Adrenal gland (tissue), 5 donors: Measurements from ENCODE around the gene CIRBP.

ENCODE experiments used
- POLR2A ChIP-seq, 2 donors: fragments of 450-650 bp; IDR thresholded peaks; one replicate each; pipeline ENCODE4 v1.6.1; 2017; ENCODE audit warnings: antibody characterized with exemption in 2 of 2, mild to moderate bottlenecking in 2 of 2, moderate library complexity in 1 of 2
- TF ChIP-seq, protein P1 (sequence below), 6 experiments: fragments of 450-650 bp in 4 of 6; fragments of 200-600 bp in 2 of 6; sonication (generic) in 1 of 6; IDR thresholded peaks; 1 replicate in 5 of 6; 2 replicates in 1 of 6; pipeline versions ENCODE4 v1.5.1 to v1.8.0; 2016 to 2021; ENCODE audit warnings: antibody characterized with exemption in 6 of 6, mild to moderate bottlenecking in 2 of 6, moderate library complexity in 1 of 6
- donor health status: DM: no; HTN: no; CAD: no.

DNA sequence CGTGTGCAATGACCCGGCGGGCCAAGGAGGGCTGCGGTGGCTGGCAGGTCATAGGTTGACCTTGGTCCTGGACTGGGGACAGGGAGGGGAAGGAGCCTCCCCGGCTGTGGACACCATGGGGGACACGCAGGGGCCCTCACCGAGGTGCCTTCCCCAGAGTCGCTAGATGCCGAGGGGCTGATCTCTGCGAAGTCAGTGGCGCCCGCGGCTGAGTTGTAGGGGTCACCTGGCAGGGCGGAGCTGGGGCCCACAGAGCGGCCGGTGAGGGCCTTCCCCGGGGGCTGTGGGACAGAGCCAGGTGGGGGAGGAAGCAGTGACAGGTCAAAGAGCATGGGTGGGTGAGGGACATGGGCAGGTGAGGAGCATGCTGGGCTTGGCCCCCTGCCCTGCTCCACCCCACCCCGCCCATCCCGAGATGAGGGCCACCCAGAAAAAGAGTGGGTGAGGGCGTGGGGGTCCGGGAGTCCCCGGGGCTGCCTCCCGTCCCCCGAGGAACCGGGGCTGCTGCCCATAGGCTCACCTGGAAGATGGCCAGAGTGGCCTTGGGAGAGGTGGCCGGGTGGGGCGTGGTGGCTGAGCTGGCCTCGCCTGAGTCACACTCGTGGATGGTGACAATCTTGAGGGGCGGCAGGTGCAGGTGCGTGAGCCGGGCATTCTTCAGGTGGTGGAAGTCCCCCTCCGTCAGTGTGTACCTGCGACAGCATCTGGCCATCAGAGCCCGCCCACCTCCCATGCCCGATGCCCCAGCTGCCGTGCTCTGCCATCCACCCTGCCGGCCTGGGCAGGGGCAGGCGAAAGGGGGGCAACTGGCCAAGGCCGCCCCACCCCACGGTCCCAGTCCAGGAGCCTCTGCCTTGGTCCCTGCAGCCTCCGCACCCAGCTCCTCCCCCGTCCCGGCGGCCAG, 34.8 kb upstream of the CIRBP start:
- TF ChIP-seq, protein P1, sequence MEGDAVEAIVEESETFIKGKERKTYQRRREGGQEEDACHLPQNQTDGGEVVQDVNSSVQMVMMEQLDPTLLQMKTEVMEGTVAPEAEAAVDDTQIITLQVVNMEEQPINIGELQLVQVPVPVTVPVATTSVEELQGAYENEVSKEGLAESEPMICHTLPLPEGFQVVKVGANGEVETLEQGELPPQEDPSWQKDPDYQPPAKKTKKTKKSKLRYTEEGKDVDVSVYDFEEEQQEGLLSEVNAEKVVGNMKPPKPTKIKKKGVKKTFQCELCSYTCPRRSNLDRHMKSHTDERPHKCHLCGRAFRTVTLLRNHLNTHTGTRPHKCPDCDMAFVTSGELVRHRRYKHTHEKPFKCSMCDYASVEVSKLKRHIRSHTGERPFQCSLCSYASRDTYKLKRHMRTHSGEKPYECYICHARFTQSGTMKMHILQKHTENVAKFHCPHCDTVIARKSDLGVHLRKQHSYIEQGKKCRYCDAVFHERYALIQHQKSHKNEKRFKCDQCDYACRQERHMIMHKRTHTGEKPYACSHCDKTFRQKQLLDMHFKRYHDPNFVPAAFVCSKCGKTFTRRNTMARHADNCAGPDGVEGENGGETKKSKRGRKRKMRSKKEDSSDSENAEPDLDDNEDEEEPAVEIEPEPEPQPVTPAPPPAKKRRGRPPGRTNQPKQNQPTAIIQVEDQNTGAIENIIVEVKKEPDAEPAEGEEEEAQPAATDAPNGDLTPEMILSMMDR (IDR thresholded peaks at IDR 0.05) = no peak
- no peak for TF ChIP-seq POLR2A (IDR thresholded peaks at IDR 0.05)
